ENCODE data around the gene FIBCD1.

Gene FIBCD1

GRCh38 chr9:130937146-130938076 is 1.6 kb downstream of the FIBCD1 start:
- in situ Hi-C loops (cut with MboI; ENCODE audit: low sequenced_read_pairs) = no loop called here

- in situ Hi-C loops (cut with MboI; ENCODE audit: low sequenced_read_pairs) = no loop called here
These were observed 2.5 kb downstream of the FIBCD1 start for GRCh38 chr9:130936285-130937117.

- in situ Hi-C loops (cut with MboI; ENCODE audit: low sequenced_read_pairs) = no loop called here
These were observed 3.3 kb downstream of the FIBCD1 start for GRCh38 chr9:130935648-130936271.

- in situ Hi-C loops (cut with MboI; ENCODE audit: low sequenced_read_pairs) = no loop called here
These were observed 4.1 kb downstream of the FIBCD1 start for GRCh38 chr9:130934702-130935647.

- in situ Hi-C loops (cut with MboI; ENCODE audit: low sequenced_read_pairs) = no loop called here
These were observed 4.8 kb downstream of the FIBCD1 start for GRCh38 chr9:130934246-130934645.

- in situ Hi-C loops (cut with MboI; ENCODE audit: low sequenced_read_pairs) = no loop called here
These were observed 5.7 kb downstream of the FIBCD1 start for GRCh38 chr9:130933114-130934046.

- in situ Hi-C loops (cut with MboI; ENCODE audit: low sequenced_read_pairs) = no loop called here
These were observed 6.6 kb downstream of the FIBCD1 start for GRCh38 chr9:130932255-130933079.

GRCh38 chr9:130931508-130932254 is 7.4 kb downstream of the FIBCD1 start:
- in situ Hi-C loops (cut with MboI; ENCODE audit: low sequenced_read_pairs) = no loop called here

GRCh38 chr9:130930804-130931349 is 8.2 kb downstream of the FIBCD1 start:
- in situ Hi-C loops (cut with MboI; ENCODE audit: low sequenced_read_pairs) = no loop called here

GRCh38 chr9:130930132-130930803 is 8.8 kb downstream of the FIBCD1 start:
- in situ Hi-C loops (cut with MboI; ENCODE audit: low sequenced_read_pairs) = no loop called here

GRCh38 chr9:130929571-130930038 is 9.4 kb downstream of the FIBCD1 start:
- in situ Hi-C loops (cut with MboI; ENCODE audit: low sequenced_read_pairs) = no loop called here

GRCh38 chr9:130927995-130928900 is 10.8 kb downstream of the FIBCD1 start:
- in situ Hi-C loops (cut with MboI; ENCODE audit: low sequenced_read_pairs) = no loop called here

GRCh38 chr9:130927338-130927737 is 11.7 kb downstream of the FIBCD1 start:
- in situ Hi-C loops (cut with MboI; ENCODE audit: low sequenced_read_pairs) = no loop called here

GRCh38 chr9:130925050-130925678 is 13.9 kb downstream of the FIBCD1 start:
- in situ Hi-C loops (cut with MboI; ENCODE audit: low sequenced_read_pairs) = no loop called here

GRCh38 chr9:130924448-130924788 is 14.6 kb downstream of the FIBCD1 start:
- in situ Hi-C loops (cut with MboI; ENCODE audit: low sequenced_read_pairs) = no loop called here

Data from HL-60/S4 treated with phorbol 12-myristate 13-acetate at 8.2 ng/mL for 4 days and 3 days (cell line).